ENCODE data around the gene SHH.

SHH gene

DNA sequence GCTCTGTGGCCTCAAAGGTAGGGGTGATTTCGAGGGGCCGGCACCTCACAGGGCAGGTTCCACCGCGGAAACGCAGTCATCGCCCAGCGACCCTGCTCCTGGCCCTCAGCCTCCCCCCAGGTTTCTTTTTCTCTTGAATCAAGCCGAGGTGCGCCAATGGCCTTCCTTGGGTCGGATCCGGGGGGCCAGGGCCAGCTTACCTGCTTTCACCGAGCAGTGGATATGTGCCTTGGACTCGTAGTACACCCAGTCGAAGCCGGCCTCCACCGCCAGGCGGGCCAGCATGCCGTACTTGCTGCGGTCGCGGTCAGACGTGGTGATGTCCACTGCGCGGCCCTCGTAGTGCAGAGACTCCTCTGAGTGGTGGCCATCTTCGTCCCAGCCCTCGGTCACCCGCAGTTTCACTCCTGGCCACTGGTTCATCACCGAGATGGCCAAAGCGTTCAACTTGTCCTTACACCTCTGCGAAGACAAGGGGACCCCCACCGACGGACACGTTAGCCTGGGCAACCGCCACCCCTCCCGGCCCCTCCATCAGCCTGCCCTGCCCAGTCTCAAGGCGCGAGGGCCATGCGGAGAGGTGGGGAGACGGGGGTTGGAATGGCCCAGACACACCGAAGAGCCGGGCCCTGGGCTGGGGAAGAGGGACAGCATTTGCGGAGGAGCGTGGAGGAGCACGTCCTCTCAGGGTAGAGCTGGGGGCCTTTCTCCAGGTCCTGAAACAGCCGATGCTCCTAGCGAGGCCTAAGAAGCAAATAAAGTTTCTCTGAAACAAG is 6.0 kb downstream of the SHH start:
- DNase-seq (ENCODE audit: low read depth, low spot score) = no peak

DNA sequence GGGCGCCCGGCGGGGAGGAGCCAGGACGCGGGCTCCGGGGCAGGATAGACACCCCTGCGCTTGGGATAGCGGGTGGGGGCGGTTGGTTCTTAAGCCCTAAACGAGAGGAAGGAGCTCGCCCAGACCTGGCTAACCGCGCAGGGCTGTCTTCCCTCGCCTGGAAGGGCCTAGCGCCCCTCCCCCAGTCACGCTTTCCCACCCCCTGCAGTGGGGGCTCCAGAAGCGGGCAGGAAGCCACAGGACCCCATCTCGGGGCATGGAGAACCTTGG is 6.5 kb downstream of the SHH start:
- no peak for DNase-seq (ENCODE audit: low read depth, low spot score)

DNA sequence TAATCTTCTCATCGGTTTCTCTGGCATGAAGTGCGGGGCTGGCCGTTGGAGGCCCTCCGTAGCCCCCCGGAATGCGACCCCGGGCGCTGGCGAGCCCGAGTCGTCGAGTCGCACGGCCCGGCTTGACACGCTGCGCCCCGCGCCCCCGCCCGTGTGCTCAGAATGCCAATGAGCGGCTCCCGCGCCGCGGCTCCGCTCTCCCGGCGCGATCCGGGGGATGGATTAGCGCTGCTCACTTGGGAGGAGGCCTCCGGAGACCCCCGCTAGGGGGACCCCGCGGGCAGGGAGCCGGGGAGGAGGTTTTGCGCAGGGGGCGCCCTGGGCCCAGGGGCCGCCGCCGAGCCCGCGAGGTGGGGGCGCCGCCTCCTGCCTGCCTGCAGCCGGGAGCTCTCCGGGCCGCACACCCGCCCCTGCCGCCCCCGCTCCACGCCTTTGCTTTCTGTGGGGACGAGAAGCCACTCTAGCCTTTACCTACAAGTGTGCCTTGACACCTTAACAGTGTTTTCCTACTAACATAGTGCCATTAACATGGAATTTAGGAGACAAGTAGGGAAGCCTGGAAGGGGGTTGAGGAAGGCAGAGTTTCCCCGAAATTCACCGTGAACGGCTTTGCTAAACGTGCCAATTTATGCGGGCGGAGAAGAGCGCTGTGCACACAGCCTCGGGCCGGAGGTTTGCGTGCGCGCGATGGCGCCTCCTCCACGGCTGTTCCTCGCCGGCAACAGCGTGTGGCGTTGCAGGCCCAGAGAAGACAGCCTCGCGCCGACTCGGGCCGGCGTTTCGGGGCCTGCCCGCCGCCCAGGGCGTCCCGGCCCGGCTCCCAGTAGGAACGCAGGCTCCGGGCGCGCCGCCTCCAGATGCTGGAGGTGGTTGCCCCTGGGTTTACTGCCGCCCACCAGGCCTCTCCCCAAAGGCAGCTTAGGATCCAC is 7.1 kb downstream of the SHH start:
- peak; percentile 83 for DNase-seq (ENCODE audit: low read depth, low spot score)

DNA sequence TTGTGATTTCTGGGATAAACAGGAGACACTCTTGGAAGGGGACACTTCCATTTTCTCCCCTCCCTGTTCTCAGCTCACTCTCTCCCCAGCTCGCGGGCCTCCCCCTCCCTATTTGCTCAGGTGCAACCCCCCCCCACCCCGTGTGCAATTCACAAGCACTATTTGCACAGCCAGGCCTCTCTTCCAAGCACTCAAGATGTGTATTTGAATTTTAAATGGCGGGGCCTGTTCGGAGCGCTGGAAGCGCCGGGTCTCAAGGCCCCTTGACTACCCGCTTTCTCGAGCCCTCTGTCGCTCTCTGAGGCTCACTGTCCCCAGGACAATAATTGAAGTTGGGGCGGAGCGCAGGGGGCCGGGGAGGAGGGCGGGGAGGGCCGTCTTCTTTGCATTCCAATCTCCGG is 7.8 kb downstream of the SHH start:
- DNase-seq (ENCODE audit: low read depth, low spot score) = no peak

DNA sequence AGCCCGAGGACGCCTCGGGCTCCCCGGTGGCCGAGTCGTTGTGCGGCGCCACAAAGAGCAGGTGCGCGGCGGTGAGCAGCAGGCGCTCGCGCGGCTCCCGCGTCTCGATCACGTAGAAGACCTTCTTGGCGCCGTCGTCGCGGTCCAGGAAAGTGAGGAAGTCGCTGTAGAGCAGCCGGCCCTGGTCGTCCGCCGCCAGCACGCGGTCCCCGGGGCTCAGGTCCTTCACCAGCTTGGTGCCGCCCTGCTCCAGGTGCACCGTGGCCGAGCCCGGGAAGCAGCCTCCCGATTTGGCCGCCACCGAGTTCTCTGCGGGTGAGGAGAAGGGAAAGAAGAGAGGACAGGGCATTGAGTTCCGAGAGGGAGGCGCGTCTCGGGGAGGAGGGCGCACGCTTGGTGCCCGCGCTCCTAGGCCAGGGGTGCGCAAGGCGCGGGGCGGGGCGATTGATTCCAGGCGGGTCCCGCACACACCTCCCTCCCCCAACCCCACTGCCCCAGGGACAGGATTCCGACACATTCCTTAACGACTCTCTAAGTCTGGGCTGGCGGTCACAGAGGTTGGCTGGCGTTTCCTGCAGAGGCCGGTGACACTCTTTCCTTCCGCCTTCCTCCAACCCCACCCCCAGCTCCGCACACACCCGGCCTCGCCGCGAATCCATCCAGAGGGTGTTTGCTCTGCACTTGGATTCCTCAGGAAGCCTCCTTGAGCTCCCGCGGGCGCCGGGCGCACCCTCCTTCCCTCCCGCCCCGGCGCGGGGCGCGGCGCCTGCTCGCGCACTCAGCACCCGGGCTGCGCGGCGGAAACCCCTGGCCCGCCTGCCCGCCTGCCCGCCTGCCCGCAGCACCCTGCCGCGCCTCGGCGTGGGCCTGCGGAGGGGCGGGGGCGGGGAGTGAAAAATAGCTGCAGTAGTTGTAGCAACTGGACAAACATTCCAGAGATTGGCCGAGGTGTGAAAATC is 8.6 kb downstream of the SHH start:
- DNase-seq (ENCODE audit: low read depth, low spot score) = peak; percentile 85

DNA sequence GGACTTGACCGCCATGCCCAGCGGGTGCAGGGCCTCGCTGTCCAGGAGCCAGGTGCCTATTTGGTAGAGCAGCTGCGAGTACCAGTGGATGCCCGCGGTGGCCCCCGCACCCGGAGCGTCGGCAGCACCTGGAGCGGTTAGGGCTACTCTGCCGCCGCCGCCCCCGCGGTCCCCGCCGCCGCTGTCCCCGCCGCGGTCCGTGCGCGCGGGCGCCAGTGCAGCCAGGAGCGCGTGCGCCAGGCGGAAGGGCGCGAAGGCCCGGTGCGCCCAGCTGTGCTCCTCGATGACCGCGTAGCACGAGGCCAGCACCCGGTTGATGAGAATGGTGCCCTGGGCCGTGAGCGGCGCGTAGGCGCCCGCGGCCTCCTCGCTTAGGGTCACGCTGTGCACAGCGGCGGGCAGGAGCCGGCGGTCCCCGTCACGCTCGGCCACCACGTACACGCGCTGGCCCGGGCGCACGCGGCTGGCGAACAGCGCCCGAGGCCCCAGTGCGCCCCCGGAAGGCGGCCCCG is 9.3 kb downstream of the SHH start:
- DNase-seq (ENCODE audit: low read depth, low spot score) = no peak

DNA sequence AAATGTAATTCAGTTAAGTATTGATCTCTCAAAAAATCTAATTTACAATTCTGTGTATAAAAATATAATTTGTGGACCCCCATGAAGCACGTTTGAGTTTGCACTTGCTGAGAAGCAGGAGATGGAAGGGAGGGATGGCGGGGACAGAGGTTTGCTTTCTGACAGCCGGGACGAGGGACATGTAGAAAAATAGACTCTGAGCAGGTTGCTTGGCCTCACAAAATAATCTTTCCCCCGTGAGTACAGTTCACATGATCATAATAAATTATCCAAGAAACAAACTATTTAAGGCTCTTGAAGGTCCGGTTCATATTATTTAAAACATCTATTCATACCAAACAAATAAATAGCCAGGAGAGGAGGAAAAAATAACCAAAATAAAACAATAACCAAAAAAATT is 10.0 kb downstream of the SHH start:
- DNase-seq (ENCODE audit: low read depth, low spot score) = no peak

DNA sequence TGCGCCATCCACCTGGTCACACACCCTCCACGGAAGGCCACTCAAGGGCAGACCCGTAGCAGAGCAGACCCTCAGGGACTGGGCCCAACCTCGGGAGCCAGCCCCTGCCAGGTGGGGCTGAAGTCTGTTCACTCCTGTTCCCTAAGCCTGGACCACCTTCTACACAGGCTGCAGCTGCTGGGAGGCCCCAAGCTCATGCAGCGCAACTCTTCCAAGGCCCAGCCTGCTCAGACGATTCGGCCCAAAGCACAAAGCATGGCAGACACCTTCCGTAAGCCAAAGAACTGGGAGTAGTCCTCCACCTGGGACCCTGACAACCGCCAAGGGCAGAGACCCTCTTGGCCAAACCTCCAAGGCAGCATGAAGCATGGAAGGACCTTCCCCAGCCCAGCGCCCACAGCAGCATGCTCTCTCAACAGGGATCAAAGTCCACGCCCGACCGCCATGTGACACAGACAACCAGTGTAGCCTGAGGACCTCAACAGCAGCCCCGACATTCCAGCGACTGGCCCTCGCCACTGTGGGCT is 11.5 kb downstream of the SHH start:
- DNase-seq (ENCODE audit: low read depth, low spot score) = no peak

DNA sequence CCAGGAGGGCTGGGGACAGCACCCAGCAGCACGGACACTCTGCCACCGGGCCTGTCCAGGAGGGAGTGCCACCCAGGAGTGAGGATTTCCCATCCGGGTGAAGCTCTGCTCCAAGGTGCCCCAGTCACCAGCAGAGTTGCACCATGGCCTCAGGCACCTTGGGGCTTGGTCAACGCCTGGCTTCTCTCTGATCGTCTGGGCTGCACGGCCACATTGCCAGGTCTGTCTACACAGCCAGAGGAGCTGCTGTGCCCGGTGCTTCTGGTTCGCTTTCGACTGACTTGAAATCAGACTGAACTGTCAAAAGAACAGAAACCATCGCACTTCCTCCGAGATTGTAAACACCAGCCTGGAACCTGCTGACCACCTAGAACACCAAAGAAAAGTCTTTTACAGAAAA is 12.0 kb downstream of the SHH start:
- no peak for DNase-seq (ENCODE audit: low read depth, low spot score)

DNA sequence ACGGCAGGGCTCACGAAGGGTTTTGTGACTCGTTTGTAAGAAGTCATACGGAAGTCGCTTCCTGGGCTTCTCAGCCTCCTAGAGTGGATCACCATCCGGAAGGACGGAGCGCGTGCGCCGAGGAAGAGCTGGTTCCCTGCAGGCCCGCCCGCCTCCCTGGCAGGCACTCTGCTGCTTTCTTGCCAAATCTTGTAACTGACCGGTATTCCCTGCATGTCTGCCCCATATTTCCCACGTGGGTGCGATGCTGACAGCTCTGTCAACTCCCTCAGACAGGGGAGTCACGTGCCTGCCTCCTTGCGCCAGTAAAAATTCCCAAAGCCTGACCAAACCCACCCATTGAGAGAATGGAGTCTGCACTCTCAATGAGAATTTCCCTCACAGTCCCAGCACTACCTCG is 12.7 kb downstream of the SHH start:
- no peak for DNase-seq (ENCODE audit: low read depth, low spot score)

DNA sequence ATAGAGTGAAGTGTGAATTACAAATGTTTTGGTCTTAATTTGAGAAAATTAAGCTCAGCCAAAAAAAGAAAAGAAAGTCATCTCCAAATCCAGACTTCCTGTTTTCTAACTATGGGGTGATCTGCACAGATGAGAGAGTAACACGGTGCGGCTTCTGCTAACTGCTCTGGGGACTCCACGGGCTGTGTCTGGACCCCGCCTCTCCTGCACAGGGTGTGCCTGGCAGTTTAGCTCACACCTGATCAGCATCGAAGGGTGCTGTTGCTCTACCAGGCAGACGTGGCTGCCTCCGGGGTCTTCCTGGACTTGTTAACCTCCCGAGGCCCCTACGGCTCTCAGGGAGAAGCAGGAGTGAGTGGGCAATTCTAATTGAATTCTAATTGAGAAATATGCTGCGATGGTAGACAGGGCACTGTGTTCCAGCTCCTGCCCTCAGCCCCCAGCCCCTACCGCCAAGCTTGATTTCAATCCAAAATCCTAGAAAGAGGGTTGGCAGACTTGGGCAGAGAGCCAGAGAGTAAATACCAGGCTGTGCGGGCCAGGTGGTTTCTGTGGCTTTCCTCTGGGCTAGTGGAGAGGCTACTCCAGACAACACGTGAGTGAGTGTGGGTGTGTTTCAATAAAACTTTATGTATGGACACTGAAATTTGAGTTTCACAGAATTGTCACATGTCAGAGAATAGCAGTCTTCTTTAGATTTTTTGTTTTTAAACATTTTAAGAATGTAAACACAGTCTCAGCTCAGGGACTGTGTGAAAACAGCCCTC is 13.4 kb downstream of the SHH start:
- DNase-seq (ENCODE audit: low read depth, low spot score) = no peak

DNA sequence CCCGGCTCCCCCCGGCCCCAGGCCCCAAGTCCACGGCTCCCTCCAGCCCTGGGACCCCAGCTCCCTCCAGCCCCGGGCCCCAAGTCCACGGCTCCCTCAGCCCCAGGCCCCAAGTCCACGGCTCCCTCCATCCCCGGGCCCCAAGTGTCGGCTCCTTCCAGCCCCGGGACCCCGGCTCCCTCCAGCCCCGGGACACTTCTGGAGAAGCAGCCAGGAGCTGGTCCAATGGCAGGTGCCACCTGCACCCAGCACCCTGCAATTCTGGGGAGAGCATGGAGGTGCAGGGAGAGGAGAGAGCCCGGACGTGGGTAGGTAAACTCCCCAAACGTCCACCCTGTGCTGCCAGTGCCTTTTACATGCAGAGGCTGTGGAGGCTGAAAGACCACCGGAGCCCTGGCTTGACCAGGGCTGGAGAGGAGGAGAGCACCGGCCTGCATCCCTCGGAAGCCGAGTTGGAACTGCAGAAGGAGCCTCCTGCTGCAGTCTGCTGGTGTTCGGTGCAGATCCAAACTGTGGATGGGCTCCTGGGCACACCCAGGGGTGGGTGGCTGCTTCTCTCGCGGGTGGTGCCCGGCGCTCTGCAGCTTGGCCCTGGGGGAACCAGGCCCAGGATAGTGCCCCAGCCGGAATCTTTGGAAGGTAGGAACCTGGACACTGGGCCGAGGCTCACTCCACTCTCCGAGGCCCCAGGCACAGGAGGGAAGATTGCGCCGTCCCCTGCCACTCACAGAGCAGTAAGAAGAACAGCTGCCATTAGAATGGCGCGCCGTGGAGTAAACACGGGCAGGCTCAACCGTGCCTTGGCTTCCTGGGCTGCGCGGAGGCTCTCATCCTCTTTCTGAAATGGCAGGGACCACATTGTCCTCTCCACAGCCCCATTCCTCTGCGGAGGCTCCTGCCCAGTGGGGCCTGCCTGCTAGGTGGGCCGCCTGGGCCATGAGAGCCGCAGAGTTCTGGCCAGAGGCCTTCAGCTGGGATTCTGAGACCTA is 14.7 kb downstream of the SHH start:
- no peak for DNase-seq (ENCODE audit: low read depth, low spot score)

DNA sequence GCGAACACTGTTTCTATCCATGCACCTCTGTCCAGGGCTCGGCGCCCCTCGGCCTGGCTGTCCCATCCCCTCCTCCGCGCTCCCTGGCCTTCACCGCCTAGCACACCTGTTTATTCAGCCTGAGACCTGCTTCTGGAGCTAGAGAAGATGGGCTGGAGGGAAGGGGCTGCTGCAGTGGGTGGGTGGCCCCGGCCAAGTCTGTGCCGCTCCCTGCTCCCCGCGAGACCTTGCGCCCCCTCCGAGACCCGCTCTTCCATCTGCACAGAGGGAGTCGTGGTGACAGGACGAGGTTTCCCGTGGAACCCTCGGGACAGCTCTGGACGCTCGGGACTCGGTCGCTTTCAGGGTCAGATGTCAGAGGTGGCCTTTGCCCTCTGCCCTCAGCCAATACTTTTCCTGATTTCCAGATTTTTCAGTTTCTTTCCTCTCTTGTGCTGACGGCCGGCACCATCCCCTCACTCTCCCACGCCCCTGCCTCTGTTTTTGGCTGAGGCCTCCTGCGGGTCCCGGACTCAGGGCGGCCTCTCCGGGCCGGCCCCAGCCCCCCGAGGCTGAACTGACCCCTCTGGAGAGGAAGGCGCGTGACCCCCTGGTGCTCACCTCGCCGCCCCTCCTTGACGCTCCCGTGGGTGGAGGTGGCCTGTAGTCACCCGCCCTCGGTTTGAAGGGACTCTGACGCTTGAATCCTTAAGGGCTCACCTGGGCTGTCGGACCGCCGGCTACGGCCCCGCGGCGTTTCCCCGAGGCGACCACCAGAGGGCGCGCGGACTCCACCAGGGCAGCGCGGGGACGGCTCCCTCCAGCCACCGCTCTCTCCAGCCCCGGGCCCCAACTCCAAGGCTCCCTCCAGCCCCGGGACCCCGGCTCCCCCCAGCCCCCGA is 15.6 kb downstream of the SHH start:
- DNase-seq (ENCODE audit: low read depth, low spot score) = peak; percentile 79

DNA sequence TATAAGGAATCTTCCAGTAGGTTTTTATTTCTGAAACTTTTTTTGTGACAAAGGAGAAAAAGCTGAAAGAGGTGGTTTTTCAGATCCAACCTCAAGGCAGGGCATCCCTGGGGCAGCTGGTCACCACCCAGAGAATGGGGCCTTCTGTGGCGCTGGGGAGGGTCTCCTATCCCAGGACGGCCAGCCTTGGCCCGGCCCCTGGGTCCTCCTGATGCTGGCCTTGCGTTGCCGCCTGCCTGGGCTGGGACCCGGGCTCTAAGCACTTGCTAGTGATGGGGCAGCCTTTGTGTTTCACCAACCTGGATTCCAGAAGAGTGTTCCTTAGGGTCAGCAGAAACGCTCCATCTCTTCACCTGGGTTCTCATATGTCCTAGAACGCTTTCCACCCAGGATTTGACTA is 16.3 kb downstream of the SHH start:
- no peak for DNase-seq (ENCODE audit: low read depth, low spot score)

DNA sequence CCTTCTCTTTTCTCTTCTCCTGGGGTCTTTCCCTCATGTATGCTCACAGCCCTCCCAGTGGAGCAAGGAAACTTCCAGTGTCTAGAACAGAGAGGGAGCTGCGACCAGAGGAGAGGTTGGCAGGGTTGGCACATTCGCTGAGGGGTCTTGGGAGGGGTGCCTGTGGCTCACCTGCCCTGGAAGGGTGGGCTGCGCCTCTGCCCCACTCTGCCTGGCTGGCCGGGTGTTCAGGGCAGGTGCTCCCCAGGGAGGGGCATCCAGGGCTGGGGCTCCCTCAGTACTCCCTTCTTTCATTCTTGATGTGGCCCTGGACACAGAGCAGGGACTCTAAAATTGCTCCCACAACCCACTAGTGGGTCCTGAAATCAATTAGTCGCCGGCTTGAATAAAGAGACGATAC is 16.9 kb downstream of the SHH start:
- DNase-seq (ENCODE audit: low read depth, low spot score) = no peak

DNA sequence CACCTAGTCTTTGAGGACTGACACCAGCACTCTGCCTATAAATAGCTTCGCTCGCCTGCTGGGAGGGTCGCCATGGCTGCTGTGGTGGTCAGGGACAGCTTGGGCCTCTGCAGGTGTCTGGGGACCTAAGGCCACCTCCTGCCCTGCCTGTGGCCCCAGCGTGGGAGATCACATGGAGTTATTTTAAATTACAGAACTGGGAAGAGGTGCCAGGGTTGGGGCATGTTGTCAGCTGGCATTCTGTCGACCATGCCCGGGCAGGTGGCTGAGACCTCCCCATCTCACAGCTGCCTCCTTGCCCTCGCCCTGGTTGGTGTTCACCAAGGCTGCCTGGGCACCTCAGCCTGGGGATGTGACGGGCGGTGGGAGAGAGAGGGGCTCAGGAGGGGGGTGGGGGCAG is 18.1 kb downstream of the SHH start:
- DNase-seq (ENCODE audit: low read depth, low spot score) = no peak

DNA sequence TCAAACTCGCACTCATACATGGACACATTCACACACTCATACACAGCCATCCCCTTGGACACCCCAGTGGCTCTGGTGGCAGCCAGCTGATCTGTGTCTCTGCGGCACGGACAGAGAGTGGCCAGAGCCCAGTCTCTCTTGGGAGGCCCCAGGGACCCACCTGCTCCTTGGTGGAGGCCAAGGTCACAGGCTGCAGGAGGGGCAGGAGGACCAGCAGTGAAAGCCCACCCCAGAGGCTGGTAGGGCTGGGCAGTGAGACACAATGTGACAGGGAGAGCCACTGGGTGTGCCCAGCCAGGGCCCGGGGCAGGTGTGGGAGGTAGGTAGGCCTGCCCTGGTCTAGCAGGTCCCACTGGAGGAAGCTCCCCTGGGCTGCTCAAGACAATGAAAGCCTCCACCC is 18.5 kb downstream of the SHH start:
- DNase-seq (ENCODE audit: low read depth, low spot score) = no peak

DNA sequence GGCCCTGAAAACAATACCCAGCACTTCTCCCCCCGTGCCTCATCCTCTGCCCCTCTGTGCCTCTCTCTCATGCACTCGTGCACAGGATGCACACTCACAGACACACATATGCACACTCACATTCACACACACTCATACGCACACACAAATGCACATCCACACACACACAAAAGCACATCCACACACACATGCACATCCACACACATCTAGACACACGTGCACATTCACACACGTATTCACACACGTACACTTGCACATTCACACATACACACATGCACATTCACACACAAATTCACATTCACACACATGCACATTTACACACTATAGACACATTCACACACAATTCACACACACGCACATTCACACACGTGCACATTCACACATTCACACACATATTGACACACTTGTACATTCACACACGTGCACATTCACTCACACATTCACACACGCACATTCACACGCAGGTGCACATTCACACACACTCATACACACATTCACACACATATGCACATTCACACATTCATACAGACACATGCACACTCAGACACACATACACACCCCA is 19.2 kb downstream of the SHH start:
- no peak for DNase-seq (ENCODE audit: low read depth, low spot score)

Data from ELF-1 (cell line).